Testis (tissue), 3 donors: ENCODE data around the gene TNPO3. TPM values are rescaled to one million over a fixed set of nuclear protein-coding genes. Genes with fewer than 3 reads are reported as not detected.

Experiments
- DNase-seq: peaks from one replicate; pipeline ENCODE4 v3.0.0-alpha.2; 2019
- H3K27ac ChIP-seq, 2 donors: fragments of 200-600 bp; sonication (generic); one replicate each; pipeline ENCODE4 v1.5.1; 2019
- H3K27me3 ChIP-seq: fragments of 200-600 bp; sonication (generic); one replicate; pipeline ENCODE4 v1.5.1; 2019
- H3K36me3 ChIP-seq: fragments of 200-600 bp; sonication (generic); one replicate; pipeline ENCODE4 v1.5.1; 2017; ENCODE audit warnings: low read depth; ENCODE audit errors: missing control alignments
- H3K4me1 ChIP-seq: fragments of 200-600 bp; sonication (generic); one replicate; pipeline ENCODE4 v1.5.1; 2019
- H3K4me3 ChIP-seq, 2 donors: fragments of 200-600 bp; sonication (generic); one replicate each; pipeline ENCODE4 v1.5.1; 2017 to 2019
- H3K9me3 ChIP-seq: fragments of 200-600 bp; sonication (generic); one replicate; pipeline ENCODE4 v1.5.1; 2017
- CTCF ChIP-seq, 3 experiments: fragments of 450-650 bp in 2 of 3; fragments of 200-600 bp in 1 of 3; sonication (generic) in 1 of 3; IDR thresholded peaks; one replicate each; pipeline ENCODE4 v1.5.1; 2016 to 2019; ENCODE audit warnings: antibody characterized with exemption in 3 of 3, mild to moderate bottlenecking in 2 of 3, moderate library complexity in 1 of 3
- POLR2A ChIP-seq: fragments of 450-650 bp; IDR thresholded peaks from one replicate; pipeline ENCODE4 v1.6.1; 2017; ENCODE audit warnings: antibody characterized with exemption, mild to moderate bottlenecking, moderate library complexity
- WGBS, 2 donors: methylation state at CpG; one replicate each; pipeline ENCODE4 v1.1.5; 2018; 5-methylcytosine and 5-hydroxymethylcytosine counted together
- intact Hi-C: fragments of 100-400 bp; cut with DNase I; formaldehyde crosslinking; loops from one replicate; pipeline ENCODE4 v1.15.1; 2023; ENCODE audit warnings: low total_unique reads
- polyA plus RNA-seq: library from polyadenylated mRNA; stranded (reverse); fragments of 350-450 nt; fragmentation: Illumina TruSeq; extraction: RNeasy Lipid Tissue Mini Kit (QIAGEN cat#74804); gene quantifications from one replicate; pipeline ENCODE4 v1.2.3, GENCODE V29; 2014; ENCODE audit warnings: low read depth, low replicate concordance; ENCODE audit not compliant: insufficient read depth
- total RNA-seq, 2 donors: library from RNA; depleted of rRNA; stranded (reverse); fragments of >200 nt; gene quantifications; one replicate each; pipeline ENCODE4 v1.2.3, GENCODE V29; 2016

Gene TNPO3
- total and polyA plus RNA-seq, 3 donors from 2014 or later, result 52.5 to 62.8 (median 55.5) TPM

GRCh38 chr7:128986609-128987008 is 68.3 kb downstream of the TNPO3 start:
- Histone ChIP-seq H3K4me3 (no peak overlapping the region), H3K27me3 (no peaks in the 10 kb centered on the region), H3K4me1 (no peaks in the 10 kb centered on the region), H3K27ac (no peak overlapping the region), H3K36me3 (no peaks in the 10 kb centered on the region), H3K9me3 (no peaks in the 10 kb centered on the region)
- DNase-seq, result no peak
- WGBS, 2 donors, result 86 to 88% methylated on average over 3 of the region's 3 CpGs
- intact Hi-C loops, result no loop called here
- no peak for TF ChIP-seq CTCF (IDR thresholded peaks at IDR 0.05)
- no peak for TF ChIP-seq POLR2A

GRCh38 chr7:128985660-128986059 is 69.3 kb downstream of the TNPO3 start:
- TF ChIP-seq CTCF (IDR thresholded peaks at IDR 0.05), result no peak
- TF ChIP-seq POLR2A, result no peak
- no peak overlapping the region for H3K4me3 ChIP-seq
- intact Hi-C loops, result no loop called here
- H3K27me3 ChIP-seq, result no peaks in the 10 kb centered on the region
- no peaks in the 10 kb centered on the region for H3K9me3 ChIP-seq
- no peak for DNase-seq
- H3K27ac ChIP-seq, result no peak overlapping the region
- no peaks in the 10 kb centered on the region for H3K4me1 ChIP-seq
- no peaks in the 10 kb centered on the region for H3K36me3 ChIP-seq

GRCh38 chr7:128982105-128982504 is 72.8 kb downstream of the TNPO3 start:
- Histone ChIP-seq H3K27me3 (no peaks in the 10 kb centered on the region), H3K27ac (no peak overlapping the region), H3K36me3 (no peaks in the 10 kb centered on the region), H3K4me3 (no peak overlapping the region), H3K9me3 (no peaks in the 10 kb centered on the region), H3K4me1 (no peaks in the 10 kb centered on the region)
- 93 to 98% methylated on average over 2 of the region's 2 CpGs for WGBS, 2 donors
- DNase-seq, result no peak
- intact Hi-C loops, result no loop called here
- no peak for TF ChIP-seq CTCF (IDR thresholded peaks at IDR 0.05)
- TF ChIP-seq POLR2A, result no peak

DNA sequence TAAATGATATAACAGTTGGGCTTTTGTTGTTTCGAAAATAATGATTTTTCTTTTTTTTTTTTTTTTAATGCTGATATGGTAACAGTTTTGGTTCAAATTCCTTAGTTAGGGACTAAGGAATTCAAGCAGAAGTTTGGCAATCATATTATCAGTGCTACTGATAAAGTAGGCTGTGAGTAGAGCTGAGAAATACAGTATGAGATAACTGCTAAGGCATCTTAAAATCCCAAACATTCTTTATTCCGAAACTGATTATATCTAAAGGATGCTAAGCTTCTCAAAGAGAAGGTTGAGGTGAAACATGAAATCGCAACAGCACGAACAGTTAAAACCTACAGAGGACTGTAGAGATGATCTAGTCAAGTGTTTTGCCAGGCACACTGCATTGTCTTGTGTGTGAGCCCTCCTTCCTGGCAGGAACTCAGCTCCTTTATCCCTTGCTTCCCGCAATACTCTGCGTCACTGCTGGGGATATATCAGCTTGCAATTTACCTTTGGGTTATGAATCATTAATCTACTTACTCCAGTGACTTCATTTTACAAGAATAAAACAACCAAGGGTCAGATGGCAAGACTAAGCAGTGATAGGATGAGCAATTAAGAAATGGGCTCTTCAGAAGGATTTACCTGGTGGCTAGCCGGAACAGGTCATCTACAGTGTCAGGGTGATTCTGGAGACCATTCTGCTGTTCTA is 80.5 kb downstream of the TNPO3 start:
- intact Hi-C loops, result no loop called here
- 72 to 73% methylated on average over 7 of the region's 7 CpGs for WGBS, 2 donors
- Histone ChIP-seq H3K27me3 (no peaks in the 10 kb centered on the region), H3K4me1 (no peaks in the 10 kb centered on the region), H3K36me3 (no peaks in the 10 kb centered on the region), H3K9me3 (no peaks in the 10 kb centered on the region), H3K4me3 (no peak overlapping the region), H3K27ac (no peak overlapping the region)
- no peak for DNase-seq
- TF ChIP-seq CTCF (IDR thresholded peaks at IDR 0.05) (no peak), POLR2A (no peak)

- DNase-seq, result no peak
- Histone ChIP-seq H3K4me1 (no peaks in the 10 kb centered on the region), H3K36me3 (no peaks in the 10 kb centered on the region), H3K27me3 (no peaks in the 10 kb centered on the region), H3K4me3 (no peak overlapping the region), H3K27ac (no peak overlapping the region), H3K9me3 (no peaks in the 10 kb centered on the region)
- TF ChIP-seq CTCF (IDR thresholded peaks at IDR 0.05), result no peak
- no peak for TF ChIP-seq POLR2A
- 83 to 100% methylated on average over 1 of the region's 1 CpG for WGBS, 2 donors
- intact Hi-C loops, result no loop called here
These were observed 86.3 kb downstream of the TNPO3 start for GRCh38 chr7:128968624-128969023.
